ENCODE data around the gene GABARAPL1.
"Not testable (repeated sequence)": the region's sequence is repeated elsewhere in the genome, so short reads cannot be mapped to it uniquely, and the experiment has no call there.

The GABARAPL1 gene

GRCh38 chr12:10221846-10222245 lies 9.2 kb downstream of the GABARAPL1 start:
- peaks cover 63% of the 10 kb centered on the region for H3K36me3 ChIP-seq (replicated peaks)
- TF ChIP-seq CTCF (IDR thresholded peaks at IDR 0.05; ENCODE audit: low read depth, low read length, missing control alignments), result no peak
- H3K27me3 ChIP-seq (replicated peaks), result no peaks in the 10 kb centered on the region
- H3K27ac ChIP-seq, result no peak overlapping the region
- in situ Hi-C loops (cut with HindIII; ENCODE audit: low pct_ligation_motif_present, low sequenced_read_pairs), result no loop called here
- DNase-seq, result no peak
- no peak overlapping the region for H3K4me3 ChIP-seq (ENCODE audit: low read depth, low read length)

- no peak overlapping the region for H3K4me3 ChIP-seq (ENCODE audit: low read depth, low read length)
- peaks cover 59% of the 10 kb centered on the region for H3K36me3 ChIP-seq (replicated peaks)
- H3K27ac ChIP-seq, result no peak overlapping the region
- in situ Hi-C loops (cut with HindIII; ENCODE audit: low pct_ligation_motif_present, low sequenced_read_pairs), result no loop called here
- no peaks in the 10 kb centered on the region for H3K27me3 ChIP-seq (replicated peaks)
- DNase-seq, result no peak
- TF ChIP-seq CTCF (IDR thresholded peaks at IDR 0.05; ENCODE audit: low read depth, low read length, missing control alignments), result no peak
Observed at GRCh38 chr12:10223208-10223607, 10.5 kb downstream of the GABARAPL1 start.

- DNase-seq; H3K27me3 ChIP-seq (replicated peaks); H3K27ac ChIP-seq; H3K4me3 ChIP-seq (ENCODE audit: low read depth, low read length); in situ Hi-C loops (cut with HindIII; ENCODE audit: low pct_ligation_motif_present, low sequenced_read_pairs): not testable (repeated sequence)
- H3K36me3 ChIP-seq (replicated peaks), result peaks cover 40% of the 10 kb centered on the region
Observed at GRCh38 chr12:10225426-10225825, 12.7 kb downstream of the GABARAPL1 start.

- peaks cover 34% of the 10 kb centered on the region for H3K36me3 ChIP-seq (replicated peaks)
- H3K27ac ChIP-seq, result no peak overlapping the region
- TF ChIP-seq CTCF (IDR thresholded peaks at IDR 0.05; ENCODE audit: low read depth, low read length, missing control alignments), result no peak
- in situ Hi-C loops (cut with HindIII; ENCODE audit: low pct_ligation_motif_present, low sequenced_read_pairs), result no loop called here
- no peak overlapping the region for H3K4me3 ChIP-seq (ENCODE audit: low read depth, low read length)
- no peaks in the 10 kb centered on the region for H3K27me3 ChIP-seq (replicated peaks)
- DNase-seq, result no peak
Observed at GRCh38 chr12:10226086-10226485, 13.4 kb downstream of the GABARAPL1 start.

- DNase-seq, result no peak
- Histone ChIP-seq H3K27me3 (replicated peaks) (no peaks in the 10 kb centered on the region), H3K27ac (no peak overlapping the region), H3K36me3 (replicated peaks) (peaks cover 29% of the 10 kb centered on the region), H3K4me3 (ENCODE audit: low read depth, low read length) (no peak overlapping the region)
- no peak for TF ChIP-seq CTCF (IDR thresholded peaks at IDR 0.05; ENCODE audit: low read depth, low read length, missing control alignments)
- in situ Hi-C loops (cut with HindIII; ENCODE audit: low pct_ligation_motif_present, low sequenced_read_pairs), result no loop called here
Observed at GRCh38 chr12:10226731-10227130, 14.1 kb downstream of the GABARAPL1 start.

GRCh38 chr12:10227648-10228047 lies 15.0 kb downstream of the GABARAPL1 start:
- TF ChIP-seq CTCF (IDR thresholded peaks at IDR 0.05; ENCODE audit: low read depth, low read length, missing control alignments), result no peak
- Histone ChIP-seq H3K27me3 (replicated peaks) (no peaks in the 10 kb centered on the region), H3K4me3 (ENCODE audit: low read depth, low read length) (no peak overlapping the region), H3K27ac (no peak overlapping the region), H3K36me3 (replicated peaks) (peaks cover 19% of the 10 kb centered on the region)
- in situ Hi-C loops (cut with HindIII; ENCODE audit: low pct_ligation_motif_present, low sequenced_read_pairs), result no loop called here
- no peak for DNase-seq

Data from brain microvascular endothelial cell (primary cell).